IMR-90 (cell line): ENCODE data around the gene APBB1IP. TPM values are rescaled to one million over a fixed set of nuclear protein-coding genes. Genes with fewer than 3 reads are reported as not detected.

Source experiments
- ATAC-seq: fragments of 200-7000 bp; cut with Tn5 transposase; 2 replicates; pipeline ENCODE4 v1.9.1; 2020; ENCODE audit warnings: low read depth, mild to moderate bottlenecking, moderate library complexity
- BruUV-seq: library from RNA; stranded (reverse); fragments of 400-500 nt; replicated peaks from 2 replicates; lab custom pipeline; 2021; lab: Mats Ljungman, UMichigan
- CTCF ChIA-PET: fragments of 300-600 bp; formaldehyde crosslinking; extraction: SDS; loops from one replicate; lab custom pipeline; 2021; ENCODE audit warnings: antibody characterized with exemption; lab: Yijun Ruan, JAX
- POLR2A ChIA-PET: fragments of 300-600 bp; sonication (Branson Sonifier 250); formaldehyde crosslinking; loops from one replicate; lab custom pipeline; 2022; ENCODE audit warnings: antibody characterized with exemption; ENCODE audit not compliant: unreplicated experiment; lab: Charles Lee
- DNase-seq: peaks from one replicate; pipeline ENCODE4 v3.0.0; 2013
- H2AFZ ChIP-seq: replicated peaks from 2 replicates; pipeline ENCODE3; 2013; ENCODE audit warnings: low read length, mild to moderate bottlenecking; ENCODE audit not compliant: poor library complexity
- H2AK5ac ChIP-seq: 2 replicates; pipeline ENCODE4 v1.6.1; 2013; ENCODE audit warnings: low read depth, low read length, inconsistent platforms
- H2AK9ac ChIP-seq: replicated peaks from 2 replicates; pipeline ENCODE3; 2013; ENCODE audit warnings: mild to moderate bottlenecking, low read depth, low read length, moderate library complexity; ENCODE audit not compliant: poor library complexity
- H2BK120ac ChIP-seq: 2 replicates; pipeline ENCODE4 v1.6.1; 2013; ENCODE audit warnings: low read depth, low read length, inconsistent platforms
- H2BK15ac ChIP-seq: 3 replicates; pipeline ENCODE4 v1.6.1; 2013; ENCODE audit warnings: low read depth, low read length, inconsistent platforms
- H2BK20ac ChIP-seq: 2 replicates; pipeline ENCODE4 v1.6.1; 2013; ENCODE audit warnings: low read depth, mild to moderate bottlenecking, inconsistent platforms, low read length, moderate library complexity
- H2BK5ac ChIP-seq: 2 replicates; pipeline ENCODE4 v1.6.1; 2013; ENCODE audit warnings: mild to moderate bottlenecking, low read depth, low read length, inconsistent platforms; ENCODE audit not compliant: poor library complexity, severe bottlenecking
- H3K14ac ChIP-seq: replicated peaks from 2 replicates; pipeline ENCODE4 v1.6.1; 2013; ENCODE audit warnings: low read depth, low read length, inconsistent platforms
- H3K18ac ChIP-seq: 2 replicates; pipeline ENCODE4 v1.6.1; 2013; ENCODE audit warnings: low read depth, low read length, control low read depth
- H3K23ac ChIP-seq: 2 replicates; pipeline ENCODE4 v1.6.1; 2013; ENCODE audit warnings: low read depth, low read length, inconsistent platforms
- H3K27ac ChIP-seq: 2 replicates; pipeline ENCODE4 v1.5.1; 2013; ENCODE audit warnings: mild to moderate bottlenecking, control low read depth, low read length; ENCODE audit not compliant: insufficient read depth
- H3K27me3 ChIP-seq: 2 replicates; pipeline ENCODE4 v1.6.1; 2013; ENCODE audit warnings: low read length; ENCODE audit not compliant: control insufficient read depth, insufficient read depth
- H3K36me3 ChIP-seq: 2 replicates; pipeline ENCODE4 v1.6.1; 2013; ENCODE audit warnings: low read length, mixed read lengths; ENCODE audit not compliant: control insufficient read depth, insufficient read depth
- H3K4ac ChIP-seq: 2 replicates; pipeline ENCODE4 v1.6.1; 2013; ENCODE audit warnings: low read depth, low read length, inconsistent platforms
- H3K4me1 ChIP-seq: 2 replicates; pipeline ENCODE4 v1.6.1; 2013; ENCODE audit warnings: low read length, mixed read lengths; ENCODE audit not compliant: control insufficient read depth, insufficient read depth
- H3K4me2 ChIP-seq: 2 replicates; pipeline ENCODE4 v1.6.1; 2013; ENCODE audit warnings: low read depth, mild to moderate bottlenecking, control low read depth, low read length, moderate library complexity
- H3K4me3 ChIP-seq: 2 replicates; pipeline ENCODE4 v1.5.1; 2013; ENCODE audit warnings: low read depth, mild to moderate bottlenecking, control low read depth, low read length, moderate library complexity; ENCODE audit not compliant: insufficient read depth
- H3K56ac ChIP-seq: 2 replicates; pipeline ENCODE4 v1.6.1; 2013; ENCODE audit warnings: low read length, inconsistent platforms; ENCODE audit not compliant: insufficient read depth; ENCODE audit errors: extremely low read depth
- H3K79me1 ChIP-seq, 2 experiments: 2 replicates each; pipeline ENCODE4 v1.6.1; 2013; ENCODE audit warnings: low read length in 2 of 2, inconsistent platforms in 1 of 2, low read depth in 1 of 2
- H3K9ac ChIP-seq: 2 replicates; pipeline ENCODE4 v1.6.1; 2013; ENCODE audit warnings: low read depth, low read length, control low read depth
- H3K9me1 ChIP-seq: 2 replicates; pipeline ENCODE4 v1.6.1; 2013; ENCODE audit warnings: low read length, inconsistent platforms; ENCODE audit not compliant: insufficient read depth
- H3K9me3 ChIP-seq: 2 replicates; pipeline ENCODE4 v1.6.1; 2013; ENCODE audit warnings: low read length; ENCODE audit not compliant: control insufficient read depth, insufficient read depth
- H4K20me1 ChIP-seq: 2 replicates; pipeline ENCODE4 v1.6.1; 2013; ENCODE audit warnings: low read length, inconsistent platforms; ENCODE audit not compliant: insufficient read depth
- H4K5ac ChIP-seq: 2 replicates; pipeline ENCODE4 v1.6.1; 2013; ENCODE audit warnings: mild to moderate bottlenecking, low read depth, low read length, control low read depth
- H4K8ac ChIP-seq, 2 experiments: 2 replicates each; pipeline ENCODE4 v1.6.1; 2013; ENCODE audit warnings: low read depth in 2 of 2, low read length in 2 of 2, control low read depth in 1 of 2, inconsistent platforms in 1 of 2
- H4K91ac ChIP-seq: 2 replicates; pipeline ENCODE4 v1.6.1; 2013; ENCODE audit warnings: low read depth, low read length, inconsistent platforms; ENCODE audit not compliant: insufficient read depth
- CEBPB ChIP-seq: IDR thresholded peaks from 2 replicates; pipeline ENCODE4 v1.6.1; 2012; ENCODE audit warnings: low read depth, low read length, improper control_type of control experiment
- MAFK ChIP-seq: IDR thresholded peaks from 2 replicates; pipeline ENCODE4 v1.6.1; 2012; ENCODE audit warnings: low read depth, low read length, improper control_type of control experiment
- WGBS, 2 experiments: methylation state at CpG; one replicate each; pipeline versions ENCODE4 v1.1.5 to v1.1.7; 2013; ENCODE audit warnings: missing lambda C conversion rate in 2 of 2; ENCODE audit not compliant: insufficient read length in 1 of 2; ENCODE audit errors: extremely low coverage in 2 of 2; 5-methylcytosine and 5-hydroxymethylcytosine counted together
- dilution Hi-C: fragments of 300-500 bp; cut with HindIII; formaldehyde crosslinking; loops from one replicate; pipeline ENCODE4 v1.14.3; 2018; ENCODE audit warnings: low sequenced_read_pairs; ENCODE audit not compliant: unreplicated experiment
- in situ Hi-C: fragments of 300-500 bp; cut with MboI; formaldehyde crosslinking; loops from 3 replicates; pipeline ENCODE4 v1.14.3; 2019; ENCODE audit warnings: low sequenced_read_pairs, inconsistent platforms, mixed read lengths
- intact Hi-C: fragments of 100-400 bp; cut with micrococcal nuclease; formaldehyde crosslinking; loops from 2 replicates; pipeline ENCODE4 v1.10.0; 2022
- polyA plus RNA-seq, 3 experiments: library from polyadenylated mRNA; depleted of rRNA; stranded (reverse); fragments of >200 nt; gene quantifications; 2 replicates each; pipeline ENCODE4 v1.2.3, GENCODE V29; 2012; ENCODE audit warnings: low replicate concordance in 1 of 3
- total RNA-seq: library from RNA; depleted of rRNA; stranded (reverse); fragments of >200 nt; gene quantifications from 2 replicates; pipeline ENCODE4 v1.2.3, GENCODE V29; 2012

Gene APBB1IP
- total and polyA plus RNA-seq, 2 of the 4 experiments (the other 2 are of a cell fraction) = not detected

GRCh38 chr10:26455567-26456315 lies 17.6 kb downstream of the APBB1IP start:
- no peak overlapping the region for H2AK9ac ChIP-seq
- no peak overlapping the region for H3K4ac ChIP-seq
- no TSS peak for BruUV-seq
- H2BK120ac ChIP-seq = no peak overlapping the region
- no peaks in the 10 kb centered on the region for H4K20me1 ChIP-seq
- in situ Hi-C loops (no loop called here), intact Hi-C loops (no loop called here), dilution Hi-C loops (no loop called here)
- WGBS, 2 experiments = no CpG with 5 or more reads among the region's 7 CpGs
- no peak overlapping the region for H3K27ac ChIP-seq
- no peak overlapping the region for H3K18ac ChIP-seq
- no peak overlapping the region for H3K14ac ChIP-seq
- H4K91ac ChIP-seq = no peak overlapping the region
- H2BK20ac ChIP-seq = no peak overlapping the region
- H4K8ac ChIP-seq = no peak overlapping the region
- no peak overlapping the region for H3K56ac ChIP-seq
- H2BK5ac ChIP-seq = no peak overlapping the region
- no peaks in the 10 kb centered on the region for H3K79me1 ChIP-seq
- no peak overlapping the region for H2BK15ac ChIP-seq
- H3K9ac ChIP-seq = no peak overlapping the region
- no peaks in the 10 kb centered on the region for H3K27me3 ChIP-seq
- H4K5ac ChIP-seq = no peak overlapping the region
- CTCF ChIA-PET = no interaction called here
- no peak overlapping the region for H2AK5ac ChIP-seq
- H3K4me2 ChIP-seq = no peak overlapping the region
- peaks cover 11% of the 10 kb centered on the region for H3K9me3 ChIP-seq
- H3K23ac ChIP-seq = no peak overlapping the region
- POLR2A ChIA-PET = no interaction called here
- no peak overlapping the region for H2AFZ ChIP-seq
- H3K9me1 ChIP-seq = no peaks in the 10 kb centered on the region
- no peak for TF ChIP-seq CEBPB
- TF ChIP-seq MAFK = peak; percentile 14; the same call in 1 of the 2 replicates
- DNase-seq (no peak), ATAC-seq (no peak)
- H3K36me3 ChIP-seq = no peaks in the 10 kb centered on the region
- H3K4me1 ChIP-seq = no peaks in the 10 kb centered on the region
- no peak overlapping the region for H3K4me3 ChIP-seq
